Activated CD8-positive, alpha-beta memory T cell treated with anti-CD3 and anti-CD28 coated beads for 36 hours (primary cell): ENCODE measurements around the gene ZNF829. TPM values are rescaled to one million over a fixed set of nuclear protein-coding genes. Genes with fewer than 3 reads are reported as not detected.

Experiments used
- CTCF ChIA-PET: fragments of 350-600 bp; sonication (Branson Sonifier 250); formaldehyde crosslinking; loops from one replicate; lab custom pipeline; 2021; ENCODE audit warnings: antibody characterized with exemption; lab: Charles Lee
- POLR2A ChIA-PET: fragments of 350-600 bp; sonication (Branson Sonifier 250); formaldehyde crosslinking; loops from one replicate; lab custom pipeline; 2021; ENCODE audit warnings: antibody characterized with exemption; lab: Charles Lee
- total RNA-seq, 2 experiments: library from RNA; stranded (reverse); gene quantifications; one replicate each; pipeline ENCODE4 v1.2.3, GENCODE V29; 2021

ZNF829 gene
- 1 to 10 TPM; 5.2 to 6.3 TPM for total RNA-seq

DNA sequence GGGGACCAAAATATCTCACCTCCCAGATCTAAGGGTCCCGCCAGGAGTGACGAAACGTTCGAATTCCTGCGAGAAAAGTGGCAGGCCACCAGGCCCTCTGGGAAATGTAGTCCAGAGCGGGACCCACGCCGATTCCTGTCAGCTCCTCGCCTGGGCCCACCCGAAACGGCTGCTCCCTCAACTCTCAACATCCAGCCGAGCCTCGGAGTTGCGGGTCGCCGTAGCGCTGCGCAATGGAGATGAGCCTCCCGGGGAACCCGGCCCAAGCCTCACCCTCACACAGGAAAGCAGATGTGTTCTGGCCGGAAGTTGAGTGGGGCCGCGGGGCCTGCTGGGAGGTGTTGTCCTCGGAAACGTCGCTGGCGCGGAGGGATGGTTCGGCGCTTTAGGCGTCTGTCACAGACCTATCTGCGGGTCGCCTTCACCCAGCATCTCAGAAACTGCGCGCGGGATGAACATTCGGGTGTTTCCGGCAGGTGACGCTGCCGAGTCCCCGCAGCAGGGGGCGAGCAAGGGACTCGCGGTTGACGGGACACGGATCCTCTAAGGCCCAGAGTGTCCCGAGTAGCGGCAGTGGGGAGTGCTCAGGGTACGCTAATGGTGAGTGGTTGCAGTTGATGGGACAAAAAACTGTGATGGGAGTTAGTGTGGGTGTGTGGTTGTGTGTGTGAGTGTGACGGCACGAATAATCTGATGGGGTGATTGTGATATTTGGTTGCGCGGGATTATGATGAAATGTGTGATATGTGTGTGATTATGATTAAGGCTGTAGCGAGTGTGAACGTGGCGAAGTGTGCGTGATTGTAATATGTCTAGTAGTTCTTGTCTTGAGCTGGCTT, at the start of gene ZNF829, which contains the start of gene ZNF568:
TSS of gene ZNF829 (minus strand) at position 300 of the 839 bp plus-strand sequence. CDS start 1,124 bp downstream, outside the sequence.
TSS of gene ZNF568 (plus strand) at position 341 of the 839 bp plus-strand sequence. CDS start 6,439 bp downstream, outside the sequence.
- CTCF ChIA-PET, result no interaction called here

DNA sequence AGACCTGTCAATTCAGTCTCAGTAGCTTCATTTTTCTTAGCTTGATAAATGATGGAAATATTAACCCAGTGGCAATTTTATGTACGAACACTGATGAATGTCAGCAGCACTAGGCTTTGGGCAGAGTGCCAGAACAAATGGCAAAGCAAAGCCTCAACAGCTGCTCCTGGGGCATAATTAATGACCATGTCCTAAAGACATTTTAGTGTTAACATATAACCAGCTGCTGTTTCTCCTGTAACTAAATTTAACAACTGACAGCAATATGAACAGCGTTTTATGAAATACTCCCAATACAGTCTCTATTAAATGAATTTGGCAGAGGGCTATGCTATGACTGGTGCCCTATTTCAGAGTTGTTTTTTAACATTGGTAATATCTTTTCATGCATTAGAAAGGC, 47.2 kb upstream of the ZNF829 start:
- ChIA-PET CTCF (no interaction called here), POLR2A (no interaction called here)

More for the DNA sequence above, at the start of gene ZNF829, which contains the start of gene ZNF568:
- POLR2A ChIA-PET, result interaction anchor here (0.7 to 0.8 kb wide), 1 partner anchor 66 kb away, joined by 4 read pairs; the partner anchor contains the start of gene ZNF345

DNA sequence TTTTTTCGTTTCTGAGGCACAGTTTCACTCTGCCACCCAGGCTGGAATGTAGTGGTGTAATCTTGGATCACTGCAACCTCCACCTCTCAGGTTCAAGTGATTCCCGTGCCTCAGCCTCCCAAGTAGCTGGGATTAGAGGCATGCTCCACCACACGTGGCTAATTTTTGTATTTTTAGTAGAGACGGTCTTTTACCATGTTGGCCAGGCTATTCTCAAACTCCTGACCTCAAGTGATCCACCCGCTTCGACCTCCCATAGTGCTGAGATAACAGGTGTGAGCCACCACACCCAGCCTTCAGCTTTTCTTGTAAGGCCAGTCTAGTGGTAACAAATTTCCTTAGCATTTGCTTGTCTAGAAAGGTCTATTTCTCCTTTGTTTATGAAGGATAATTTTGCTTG, 46.3 kb upstream of the ZNF829 start:
- POLR2A ChIA-PET, result no interaction called here
- CTCF ChIA-PET, result interaction anchor here (0.6 to 0.7 kb wide), 2 partner anchors 14 to 92 kb away, joined by 4 read pairs; no protein-coding TSS in a partner anchor

DNA sequence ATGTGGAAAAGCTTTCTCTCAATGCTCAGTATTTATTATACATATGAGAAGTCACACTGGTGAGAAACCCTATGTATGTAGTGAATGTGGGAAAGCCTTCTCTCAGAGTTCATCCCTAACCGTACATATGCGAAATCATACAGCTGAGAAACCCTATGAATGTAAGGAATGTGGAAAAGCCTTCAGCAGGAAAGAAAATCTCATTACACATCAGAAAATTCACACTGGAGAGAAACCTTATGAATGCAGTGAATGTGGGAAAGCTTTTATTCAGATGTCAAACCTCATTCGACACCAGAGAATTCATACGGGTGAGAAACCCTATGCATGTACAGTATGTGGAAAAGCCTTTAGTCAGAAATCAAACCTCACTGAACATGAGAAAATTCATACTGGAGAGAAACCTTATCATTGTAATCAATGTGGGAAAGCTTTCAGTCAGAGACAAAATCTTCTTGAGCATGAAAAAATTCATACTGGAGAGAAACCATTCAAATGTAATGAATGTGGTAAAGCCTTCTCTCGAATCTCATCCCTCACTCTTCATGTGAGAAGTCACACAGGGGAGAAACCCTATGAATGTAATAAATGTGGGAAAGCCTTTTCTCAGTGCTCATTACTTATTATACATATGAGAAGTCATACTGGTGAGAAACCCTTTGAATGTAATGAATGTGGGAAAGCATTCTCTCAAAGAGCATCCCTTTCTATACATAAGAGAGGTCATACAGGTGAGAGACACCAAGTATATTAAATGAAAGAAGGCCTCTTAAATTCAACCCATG, 34.4 kb upstream of the ZNF829 start:
- POLR2A ChIA-PET, result no interaction called here
- CTCF ChIA-PET, result no interaction called here

DNA sequence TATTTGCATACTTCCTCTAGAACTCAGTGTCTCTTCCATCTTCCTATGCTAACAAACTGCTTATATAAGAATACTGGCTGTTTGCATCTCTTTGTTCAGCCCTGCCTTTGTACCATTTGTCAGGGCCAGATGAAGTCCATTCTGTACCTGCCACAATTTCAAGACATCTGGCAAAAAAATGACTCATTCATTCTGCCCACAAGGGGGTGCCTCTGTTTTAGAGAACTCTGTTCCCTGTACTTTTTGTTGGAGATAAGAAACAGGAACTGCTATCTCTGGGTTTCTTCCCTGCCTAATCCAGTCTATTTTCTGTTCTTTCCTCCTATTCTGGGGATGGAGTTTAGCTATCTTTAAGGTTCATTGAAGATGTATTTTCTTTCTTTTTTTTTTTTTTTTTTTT, 23.1 kb upstream of the ZNF829 start:
- ChIA-PET POLR2A (no interaction called here), CTCF (no interaction called here)

DNA sequence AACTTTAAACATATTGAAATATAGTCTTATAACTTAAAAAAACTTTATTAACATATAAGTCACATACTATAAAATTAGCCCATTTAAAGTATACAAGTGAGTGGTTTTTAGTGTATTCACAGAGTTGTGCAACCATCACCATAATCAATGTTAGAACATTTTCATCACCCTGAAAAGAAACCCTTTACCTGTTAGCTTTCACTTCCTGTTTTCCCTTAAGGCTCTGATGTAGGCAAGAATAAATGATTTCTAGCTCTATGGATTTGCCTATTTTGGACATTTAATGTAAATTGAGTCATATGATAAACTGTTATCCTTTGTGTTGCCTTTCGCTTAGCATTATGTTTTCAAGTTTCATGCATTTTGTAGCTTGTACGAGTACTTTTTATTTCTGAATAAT, 15.6 kb upstream of the ZNF829 start:
- POLR2A ChIA-PET, result no interaction called here
- CTCF ChIA-PET, result no interaction called here

DNA sequence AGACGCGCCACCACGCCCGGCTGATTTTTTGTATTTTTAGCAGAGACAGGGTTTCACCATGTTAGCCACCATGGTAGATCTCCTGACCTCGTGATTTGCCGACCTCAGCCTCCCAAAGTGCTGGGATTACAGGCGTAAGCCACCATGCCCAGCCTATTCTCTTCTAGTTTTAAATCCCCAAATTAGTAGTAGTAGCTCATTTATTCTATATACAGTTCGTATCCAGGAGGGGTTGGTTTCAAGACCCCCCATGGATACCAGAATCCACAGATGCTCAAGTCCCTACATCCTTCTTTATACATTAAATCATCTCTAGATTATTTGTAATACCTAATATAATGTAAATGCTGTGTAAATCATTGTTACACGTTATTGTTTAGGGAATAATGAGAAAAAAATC, 2.0 kb upstream of the ZNF829 start:
- ChIA-PET POLR2A (no interaction called here), CTCF (no interaction called here)

DNA sequence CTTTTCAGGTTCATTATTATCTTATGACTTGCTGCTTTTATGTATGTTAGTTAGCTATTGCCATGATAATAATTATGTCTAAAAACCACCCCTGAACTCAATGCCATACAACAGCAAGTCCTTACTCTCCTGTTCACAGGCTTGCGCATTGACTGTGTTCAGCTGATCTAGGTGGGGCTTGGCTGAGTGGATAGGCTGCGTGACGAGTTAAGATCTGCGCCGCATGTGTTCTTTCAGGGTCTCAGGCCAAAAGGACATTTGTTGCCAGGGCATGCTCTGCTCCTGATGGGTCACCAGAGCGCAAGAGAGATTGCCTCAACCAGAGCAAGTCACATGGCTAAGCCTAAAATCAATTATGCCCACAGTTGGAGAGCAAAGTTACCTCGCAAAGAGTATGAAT, 900 bp upstream of the ZNF829 start:
- ChIA-PET POLR2A (interaction anchor here (0.8 kb wide), 1 partner anchor 67 kb away, joined by 4 read pairs; the partner anchor contains the start of gene ZNF345), CTCF (no interaction called here)

DNA sequence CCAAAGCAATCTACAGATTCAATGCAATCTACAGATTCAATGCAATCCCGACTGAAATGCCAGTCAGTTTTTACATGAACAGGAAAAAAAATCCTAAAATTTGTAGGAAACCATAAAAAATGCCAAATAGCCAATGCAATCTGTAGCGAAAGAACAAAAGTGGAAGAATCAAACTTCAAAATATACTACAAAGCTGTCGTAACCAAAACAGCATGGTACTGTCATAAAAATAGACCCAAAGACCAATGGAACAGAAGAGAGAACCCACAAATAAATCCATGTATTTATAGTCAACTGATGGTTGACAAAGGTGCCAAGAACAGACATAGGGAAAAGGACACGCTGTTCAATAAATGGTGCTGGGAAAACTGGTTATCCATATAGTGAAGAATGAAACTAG, 17.7 kb downstream of the ZNF829 start:
- CTCF ChIA-PET, result no interaction called here
- POLR2A ChIA-PET, result no interaction called here

DNA sequence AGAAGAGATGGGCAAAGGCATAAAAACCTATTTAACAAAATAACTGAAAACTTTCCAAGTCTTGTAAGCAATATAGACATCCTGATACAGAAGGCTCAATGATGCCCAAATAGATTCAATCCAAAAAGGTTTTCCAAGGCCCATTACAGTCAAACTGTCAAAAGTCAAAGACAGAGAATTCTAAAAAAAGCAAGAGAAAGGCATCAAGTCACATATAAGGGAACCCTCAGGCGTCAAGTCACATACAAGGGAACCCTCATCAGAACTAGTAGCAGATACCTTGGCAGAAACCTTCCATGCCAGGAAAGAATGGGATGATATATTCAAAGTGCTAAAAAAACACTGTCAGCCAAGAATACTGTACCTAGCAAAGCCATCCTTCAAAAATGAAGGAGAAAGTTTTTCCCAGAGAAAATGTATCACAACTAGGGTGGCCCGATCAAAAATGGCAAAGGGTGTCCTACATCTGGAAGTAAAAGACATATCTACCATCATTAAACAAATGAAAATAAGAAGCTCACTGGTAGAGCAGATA, 21.2 kb downstream of the ZNF829 start:
- ChIA-PET CTCF (no interaction called here), POLR2A (no interaction called here)

DNA sequence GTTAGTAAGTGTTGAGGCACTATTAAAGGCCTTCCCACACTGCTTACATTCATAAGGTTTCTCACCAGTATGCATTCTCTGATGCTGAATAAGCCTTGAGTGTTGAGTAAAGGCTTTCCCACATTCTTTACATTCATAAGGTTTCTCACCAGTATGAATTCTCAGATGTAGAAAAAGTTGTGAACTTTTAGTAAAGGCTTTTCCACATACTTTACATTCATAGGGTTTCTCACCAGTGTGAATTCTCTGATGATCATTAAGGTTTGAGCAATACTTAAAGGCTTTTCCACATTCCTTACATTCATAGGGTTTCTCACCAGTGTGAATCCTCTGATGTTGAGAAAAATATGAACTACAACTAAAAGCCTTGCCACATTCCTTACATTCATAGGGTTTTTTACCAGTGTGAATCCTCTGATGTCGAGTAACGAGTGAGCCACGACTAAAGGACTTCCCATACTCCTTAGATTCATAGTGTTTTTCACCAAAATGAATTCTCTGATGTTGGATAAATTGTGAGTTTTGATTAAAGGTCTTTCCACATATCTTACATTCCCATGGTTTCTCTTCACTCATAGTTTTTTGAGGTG, 24.2 kb downstream of the ZNF829 start:
- POLR2A ChIA-PET, result no interaction called here
- CTCF ChIA-PET, result no interaction called here

DNA sequence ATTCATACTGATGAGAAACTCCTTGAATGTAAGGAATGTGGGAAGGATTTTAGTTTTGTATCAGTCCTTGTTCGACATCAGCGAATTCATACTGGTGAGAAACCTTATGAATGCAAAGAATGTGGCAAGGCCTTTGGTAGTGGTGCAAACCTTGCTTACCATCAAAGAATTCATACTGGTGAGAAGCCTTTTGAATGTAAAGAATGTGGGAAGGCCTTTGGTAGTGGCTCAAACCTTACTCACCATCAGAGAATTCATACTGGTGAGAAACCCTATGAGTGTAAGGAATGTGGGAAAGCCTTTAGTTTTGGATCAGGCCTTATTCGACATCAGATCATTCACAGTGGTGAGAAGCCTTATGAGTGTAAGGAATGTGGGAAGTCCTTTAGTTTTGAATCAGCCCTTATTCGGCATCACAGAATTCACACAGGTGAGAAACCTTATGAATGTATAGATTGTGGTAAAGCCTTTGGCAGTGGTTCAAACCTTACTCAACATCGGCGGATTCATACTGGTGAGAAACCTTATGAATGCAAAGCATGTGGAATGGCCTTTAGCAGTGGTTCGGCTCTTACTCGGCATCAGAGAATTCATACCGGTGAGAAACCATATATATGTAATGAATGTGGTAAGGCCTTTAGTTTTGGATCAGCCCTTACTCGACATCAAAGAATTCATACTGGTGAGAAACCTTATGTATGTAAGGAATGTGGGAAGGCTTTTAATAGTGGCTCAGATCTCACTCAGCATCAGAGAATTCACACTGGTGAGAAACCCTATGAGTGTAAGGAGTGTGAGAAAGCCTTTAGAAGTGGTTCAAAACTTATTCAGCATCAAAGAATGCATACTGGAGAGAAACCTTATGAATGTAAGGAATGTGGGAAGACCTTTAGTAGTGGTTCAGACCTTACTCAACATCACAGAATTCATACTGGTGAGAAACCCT, 38.8 kb downstream of the ZNF829 start:
- CTCF ChIA-PET, result no interaction called here
- POLR2A ChIA-PET, result no interaction called here

DNA sequence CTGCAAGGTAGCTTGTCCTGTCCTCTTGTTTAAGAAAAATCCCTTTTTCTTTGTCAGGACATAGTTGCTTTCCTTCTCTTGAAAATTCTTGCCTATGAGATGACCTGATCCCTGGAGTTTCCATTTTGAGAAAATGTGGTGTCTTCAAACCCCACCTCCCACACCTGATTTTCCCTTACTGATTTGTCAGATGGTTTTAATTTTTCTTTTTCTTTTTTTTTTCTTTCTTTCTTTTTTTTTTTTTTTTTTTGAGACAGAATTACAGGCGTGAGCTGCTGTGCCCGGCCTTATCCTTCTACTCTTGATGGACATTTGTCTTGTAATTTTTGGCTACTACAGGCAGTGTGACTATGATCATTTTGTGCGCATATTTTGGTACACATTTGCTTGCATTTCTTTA, 64.2 kb downstream of the ZNF829 start:
- ChIA-PET CTCF (interaction anchor here (0.6 to 0.7 kb wide), 2 partner anchors 16 to 89 kb away, joined by 4 read pairs; no protein-coding TSS in a partner anchor), POLR2A (interaction anchor here (0.6 kb wide), 1 partner anchor 225 kb away, joined by 3 read pairs; no protein-coding TSS in a partner anchor)

DNA sequence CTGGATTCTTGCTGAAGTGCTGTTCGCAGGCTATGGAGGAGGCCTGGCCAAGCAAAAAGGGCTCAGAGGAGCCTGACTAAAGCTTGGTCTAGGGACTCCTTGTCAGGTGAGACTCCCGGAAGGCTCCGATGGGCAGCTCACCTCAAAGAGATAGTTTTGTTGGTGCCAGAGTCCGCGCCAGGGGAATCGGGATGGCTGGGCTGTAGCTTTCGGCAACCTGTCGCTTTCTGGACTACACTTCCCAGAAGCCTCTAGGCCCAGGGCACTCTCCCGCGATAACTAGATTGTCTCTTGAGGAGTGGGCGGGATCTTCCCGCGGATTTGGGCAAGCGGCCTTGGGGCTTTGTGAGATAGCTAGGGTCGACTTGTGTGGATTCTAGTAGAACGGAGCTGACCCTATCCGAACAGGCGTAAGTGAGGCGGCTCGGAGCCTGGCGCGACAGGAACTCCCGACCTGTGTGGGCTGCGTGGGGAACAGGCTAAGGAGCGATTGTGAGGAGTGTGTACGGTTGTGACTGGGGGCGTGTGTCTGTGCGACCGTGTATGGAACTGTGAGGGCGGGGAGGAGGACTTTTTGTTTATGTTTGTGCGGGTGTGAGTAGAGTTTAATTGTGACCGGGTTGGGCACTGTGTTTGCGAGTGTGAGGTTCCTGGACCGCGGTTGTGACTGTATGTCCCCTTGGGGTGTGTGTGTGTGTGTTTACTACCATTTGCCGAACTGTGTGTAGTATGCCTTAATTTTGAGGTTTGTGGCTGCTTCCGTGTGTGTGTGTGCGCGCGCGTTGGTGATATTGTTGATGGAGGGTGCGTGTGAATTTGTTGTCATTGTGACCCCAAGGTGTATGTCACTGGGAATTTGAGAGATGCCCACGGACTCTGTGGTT, 65.3 kb downstream of the ZNF829 start, which contains the start of gene ZNF345:
TSS of gene ZNF345 (plus strand) at position 318 of the 884 bp plus-strand sequence. CDS start 25,955 bp downstream, outside the sequence.
- ChIA-PET CTCF (interaction anchor here (0.9 to 3.1 kb wide), 3 partner anchors 12 to 472 kb away, joined by 3 to 21 read pairs (median 3); partner anchors contain the start of genes ZFP14 and ZNF790), POLR2A (interaction anchor here (0.6 to 2.8 kb wide), 11 partner anchors 13 to 744 kb away, joined by 3 to 52 read pairs (median 4); partner anchors contain the start of genes ZNF260, ZNF382, ZNF420 and ZNF540)

DNA sequence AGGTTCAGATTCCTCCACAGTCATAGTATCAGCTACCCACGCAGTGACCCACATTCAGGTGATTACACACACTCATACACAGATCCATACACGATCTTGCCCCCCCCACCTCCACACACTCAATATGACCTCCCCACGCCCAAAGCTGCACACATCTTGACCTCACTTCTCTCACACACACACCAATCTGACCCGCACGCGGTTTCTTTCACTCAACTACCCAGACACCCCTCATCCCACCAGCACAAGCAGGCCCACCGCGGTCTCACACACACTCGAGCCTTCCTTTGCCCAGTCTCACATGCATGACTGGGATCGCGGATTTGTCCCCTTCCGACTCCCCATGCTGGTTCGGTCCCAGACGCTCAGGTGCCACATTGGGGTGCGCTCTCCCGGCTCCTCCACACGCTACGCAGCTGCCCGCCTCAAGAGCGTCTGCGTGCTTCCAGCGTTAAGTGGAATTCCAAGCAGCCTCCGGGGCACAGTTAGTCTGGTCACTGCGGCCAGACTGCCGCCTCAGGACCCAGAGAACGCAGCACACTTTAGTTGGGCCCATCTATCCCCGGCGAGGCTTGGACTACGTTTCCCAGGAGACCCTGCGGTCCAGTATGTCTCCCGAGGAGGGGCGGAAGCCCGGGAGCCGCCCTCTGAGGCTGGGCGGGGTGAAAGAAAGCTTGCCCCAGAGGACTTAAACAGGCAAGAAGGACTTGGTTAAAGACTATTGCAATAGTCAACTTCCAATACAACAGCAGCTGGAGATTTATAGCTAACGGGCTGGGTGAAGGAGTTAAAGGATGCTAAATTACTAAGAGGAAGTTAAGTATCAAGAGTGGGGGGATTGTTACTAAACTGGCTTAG, 66.2 kb downstream of the ZNF829 start:
- POLR2A ChIA-PET, result interaction anchor here (0.6 to 2.8 kb wide), 14 partner anchors 12 to 745 kb away, joined by 3 to 52 read pairs (median 4); partner anchors contain the start of genes ZNF260, ZNF382, ZNF420 and ZNF527
- CTCF ChIA-PET, result interaction anchor here (0.9 to 3.1 kb wide), 3 partner anchors 12 to 471 kb away, joined by 3 to 21 read pairs (median 3); partner anchors contain the start of genes ZFP14 and ZNF790

DNA sequence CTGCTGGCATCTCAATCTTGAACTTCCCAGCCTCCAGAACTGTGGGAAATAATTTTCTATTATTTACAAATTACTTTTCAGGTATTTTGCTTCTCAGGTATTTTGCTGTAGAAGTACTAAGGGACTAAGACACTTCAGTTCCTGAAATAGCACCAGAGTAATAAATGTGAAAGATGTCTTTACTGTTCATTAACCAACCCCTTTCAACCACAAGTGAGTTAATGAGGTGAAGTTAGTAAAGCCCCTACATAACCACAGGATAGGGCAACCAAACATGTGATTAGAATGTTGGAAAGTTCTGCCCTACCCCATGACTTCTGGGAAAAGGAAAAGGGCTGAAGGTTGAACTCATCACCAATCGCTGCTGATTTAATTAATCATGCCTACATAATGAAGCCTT, 68.1 kb downstream of the ZNF829 start:
- ChIA-PET CTCF (interaction anchor here (3.1 kb wide), 1 partner anchor 10 kb away, joined by 21 read pairs; the partner anchor contains the start of gene ZNF790), POLR2A (no interaction called here)
